ENCODE measurements around the gene MARCHF9. TPM values are rescaled to one million over a fixed set of nuclear protein-coding genes. Genes with fewer than 3 reads are reported as not detected.

Gene MARCHF9
- total RNA-seq: 1.4 and 2.6 TPM in 2 replicates

GRCh38 chr12:57754411-57755193, at the start of gene MARCHF9:
Gene MARCHF9 (plus strand): TSS chr12:57755103. CDS start chr12:57755529, 426 bp downstream.

GRCh38 chr12:57738661-57739237, 16.2 kb upstream of the MARCHF9 start, which contains the start of gene AGAP2:
Gene AGAP2 (minus strand): TSS chr12:57738742. CDS start chr12:57738246, 496 bp downstream.

GRCh38 chr12:57744777-57745484, 10.0 kb upstream of the MARCHF9 start, which contains the start of gene TSPAN31:
Gene TSPAN31 (plus strand): TSS chr12:57745039. CDS start chr12:57745155, 116 bp downstream.

DNA sequence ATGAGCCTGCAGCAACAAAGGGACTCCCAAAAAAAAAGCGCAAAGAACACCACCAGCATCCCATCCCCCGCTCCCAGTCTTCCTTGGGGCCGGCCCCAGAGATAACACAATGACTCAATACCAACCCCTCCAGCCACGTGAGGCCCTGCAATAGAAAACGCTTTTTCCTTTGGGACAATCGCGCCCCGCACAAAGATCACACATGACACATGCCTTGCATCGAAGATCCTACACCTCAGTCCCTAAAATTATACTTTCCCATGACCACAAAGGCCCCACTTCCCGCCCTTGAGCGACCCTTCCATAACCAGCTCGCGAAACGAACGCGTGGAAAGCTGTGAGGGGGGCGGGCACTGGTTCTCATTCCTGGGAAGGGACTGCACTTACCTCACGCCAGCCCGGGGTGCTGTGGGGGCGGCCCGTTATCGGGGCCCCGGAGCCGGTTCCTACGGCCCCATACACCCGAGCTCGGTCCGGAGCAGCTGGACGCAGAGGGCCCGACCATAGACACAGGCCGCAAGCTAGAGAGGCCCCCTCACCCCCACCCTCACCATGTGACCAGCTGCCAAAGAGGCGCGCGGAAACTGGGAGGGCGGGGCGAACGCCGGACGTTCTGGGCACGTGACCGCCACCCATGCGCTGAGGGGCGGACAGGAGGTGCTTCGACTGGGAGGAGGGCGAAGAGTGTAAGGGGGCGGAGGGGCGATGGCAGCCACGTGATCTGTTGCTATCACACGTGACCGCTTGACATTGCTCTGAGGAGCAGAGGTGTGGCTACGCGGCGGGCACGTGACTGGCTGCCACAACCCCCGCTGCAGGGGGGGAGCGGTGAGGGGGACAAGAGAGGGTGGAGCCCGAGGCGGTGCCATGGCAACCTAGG, 2.9 kb upstream of the MARCHF9 start, which contains the start of gene CDK4:
TSS of gene CDK4 (minus strand) at position 523 of the 880 bp plus-strand sequence. CDS start 593 bp downstream, outside the sequence.

GRCh38 chr12:57766464-57767304, 11.8 kb downstream of the MARCHF9 start, which contains the start of gene CYP27B1:
Gene CYP27B1 (minus strand): TSS chr12:57767078. CDS start chr12:57767041, 37 bp downstream.

GRCh38 chr12:57771873-57772428, 17.0 kb downstream of the MARCHF9 start, which contains the start of gene METTL1:
Gene METTL1 (minus strand): TSS chr12:57772105. CDS start chr12:57772083, 22 bp downstream.

DNA sequence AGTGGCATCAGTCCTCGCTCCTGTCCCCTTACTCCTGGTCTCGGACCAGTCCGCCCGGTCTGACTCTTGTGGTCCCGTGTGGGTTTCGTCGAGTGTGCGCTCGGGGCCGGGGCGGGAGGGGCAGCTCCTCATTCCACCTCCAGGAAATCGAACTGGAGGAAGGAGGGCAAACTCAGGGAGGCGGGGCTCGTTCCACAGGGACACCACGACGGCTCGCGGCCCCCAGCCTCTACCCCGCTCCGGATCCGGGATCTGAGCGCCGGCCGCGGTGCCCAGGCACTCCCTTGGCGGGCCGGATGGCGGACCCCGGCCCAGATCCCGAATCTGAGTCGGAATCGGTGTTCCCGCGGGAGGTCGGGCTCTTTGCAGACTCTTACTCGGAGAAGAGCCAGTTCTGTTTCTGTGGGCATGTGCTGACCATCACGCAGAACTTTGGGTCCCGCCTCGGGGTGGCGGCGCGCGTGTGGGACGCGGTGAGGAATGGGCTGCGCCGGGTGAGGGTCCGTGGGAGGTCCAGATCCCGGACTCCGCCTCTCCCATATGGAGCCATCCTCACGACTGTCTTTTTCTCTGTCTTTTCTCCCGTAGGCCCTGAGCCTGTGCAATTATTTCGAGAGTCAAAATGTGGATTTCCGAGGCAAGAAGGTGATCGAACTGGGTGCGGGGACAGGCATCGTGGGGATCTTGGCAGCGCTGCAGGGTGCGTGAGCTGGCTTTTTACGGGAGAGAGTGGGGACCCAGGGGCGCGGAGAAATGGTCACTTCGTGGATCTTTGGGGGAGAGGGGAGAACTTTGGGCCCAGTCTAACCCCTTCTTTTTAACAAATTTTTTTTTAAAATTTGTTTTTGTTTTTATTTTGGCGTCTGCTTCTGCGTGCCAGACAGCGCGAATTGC, 17.8 kb downstream of the MARCHF9 start, which contains the start of gene EEF1AKMT3:
TSS of gene EEF1AKMT3 (plus strand) at position 186 of the 894 bp plus-strand sequence. CDS start at position 297, 111 bp downstream.

DNA sequence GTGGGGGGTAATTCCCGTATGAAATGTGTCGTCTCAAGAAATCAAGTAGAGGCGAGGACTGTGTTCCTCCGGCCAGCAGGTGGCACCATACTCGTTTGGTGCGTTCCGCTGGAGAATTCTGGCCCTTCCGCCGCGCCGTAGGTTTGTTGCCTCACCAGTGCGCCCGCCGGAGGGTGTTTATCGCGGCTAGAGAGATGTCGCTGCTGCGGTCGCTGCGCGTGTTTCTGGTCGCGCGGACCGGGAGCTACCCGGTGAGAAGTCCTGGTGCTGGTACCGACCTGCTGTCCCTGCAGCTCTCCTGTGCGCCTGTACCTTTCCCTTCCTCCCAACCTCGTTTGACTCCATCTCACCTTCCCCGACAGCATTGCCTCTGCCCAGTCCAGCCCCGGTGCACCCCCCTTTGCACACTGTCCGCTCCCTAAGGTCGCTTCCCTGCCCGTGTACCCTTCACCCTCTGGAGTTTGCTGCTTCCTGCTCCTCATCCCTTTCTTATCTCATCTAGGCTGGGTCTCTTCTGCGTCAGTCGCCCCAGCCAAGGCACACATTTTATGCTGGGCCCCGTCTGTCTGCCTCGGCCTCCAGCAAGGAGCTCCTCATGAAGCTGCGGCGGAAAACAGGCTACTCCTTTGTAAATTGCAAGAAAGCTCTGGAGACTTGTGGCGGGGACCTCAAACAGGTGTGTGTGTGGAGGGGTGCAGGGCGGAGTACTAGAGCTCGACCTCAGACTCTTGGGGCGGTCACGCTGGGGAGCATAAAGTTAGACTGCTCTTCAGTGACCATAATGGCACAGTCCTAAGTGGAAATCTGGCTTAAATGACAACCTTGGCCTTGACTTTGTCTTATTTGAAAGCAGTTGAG, 27.9 kb downstream of the MARCHF9 start, which contains the start of gene TSFM:
TSS of gene TSFM (plus strand) at position 180 of the 858 bp plus-strand sequence. CDS start at position 195, 15 bp downstream.

Other genes starting within 250 kb of the MARCHF9 start
- gene DDIT3, start 234.6 kb upstream of the MARCHF9 start, total RNA-seq: 7.5 and 11.2 TPM in 2 replicates
- 2.3 and 3.6 TPM in 2 replicates for gene MBD6, start 232.3 kb upstream of the MARCHF9 start, total RNA-seq
- gene DCTN2, start 207.9 kb upstream of the MARCHF9 start, total RNA-seq: 79.2 and 91.9 TPM in 2 replicates
- gene KIF5A, start 205.1 kb upstream of the MARCHF9 start, total RNA-seq: under 0.01 TPM in 1 of 2 replicates, not detected in the other
- gene PIP4K2C, start 163.9 kb upstream of the MARCHF9 start, total RNA-seq: 5.5 and 17.3 TPM in 2 replicates
- gene DTX3, start 150.3 kb upstream of the MARCHF9 start, total RNA-seq: 8.1 and 9.3 TPM in 2 replicates
- gene ARHGEF25, start 143.7 kb upstream of the MARCHF9 start, total RNA-seq: 3.8 and 8.1 TPM in 2 replicates
- 0.65 TPM in 1 of 2 replicates, not detected in the other for gene B4GALNT1, start 121.9 kb upstream of the MARCHF9 start, total RNA-seq
- gene OS9, start 61.0 kb upstream of the MARCHF9 start, total RNA-seq: 222 and 327 TPM in 2 replicates
- gene AGAP2, start 16.4 kb upstream of the MARCHF9 start, total RNA-seq: under 0.01 and 0.15 TPM in 2 replicates
- gene TSPAN31, start 10.1 kb upstream of the MARCHF9 start, total RNA-seq: 56.2 and 118 TPM in 2 replicates
- gene CDK4, start 2.8 kb upstream of the MARCHF9 start, total RNA-seq: 166 and 201 TPM in 2 replicates
- 0.15 and 0.65 TPM in 2 replicates for gene CYP27B1, start 12.0 kb downstream of the MARCHF9 start, total RNA-seq
- 4.5 and 5.0 TPM in 2 replicates for gene METTL1, start 17.0 kb downstream of the MARCHF9 start, total RNA-seq
- 2.3 and 3.9 TPM in 2 replicates for gene EEF1AKMT3, start 17.5 kb downstream of the MARCHF9 start, total RNA-seq
- 20.8 and 30.7 TPM in 2 replicates for gene TSFM, start 27.7 kb downstream of the MARCHF9 start, total RNA-seq
- 0.65 and 2.3 TPM in 2 replicates for gene AVIL, start 63.6 kb downstream of the MARCHF9 start, total RNA-seq
- gene CTDSP2, start 91.6 kb downstream of the MARCHF9 start, total RNA-seq: 40.3 and 54.1 TPM in 2 replicates
- 8.1 and 13.0 TPM in 2 replicates for gene ATP23, start 186.5 kb downstream of the MARCHF9 start, total RNA-seq

Data from epithelial cell of umbilical artery (primary cell).